ENCODE data around the gene ZNF579. TPM values are rescaled to one million over a fixed set of nuclear protein-coding genes. Genes with fewer than 3 reads are reported as not detected.

ZNF579 gene
- total and polyA plus RNA-seq, 2 of the 8 experiments (the other 6 are each of a cell fraction or from before 2014, with no cell fraction given) = 10.0 to 18.9 TPM

- CTCF ChIA-PET (ENCODE audit: partially characterized antibody) = interaction anchor here (0.6 to 2.2 kb wide), 10 partner anchors 12 to 1167 kb away, joined by 3 to 8 read pairs (median 4); partner anchors contain the start of gene CCDC106
- no peaks in the 10 kb centered on the region for H3K27me3 ChIP-seq (replicated peaks in 1 of 4; ENCODE audit: control insufficient read depth in 3 of 4, extremely low read depth in 1 of 4, insufficient read depth in 3 of 4, low read length in 3 of 4)
- no peak overlapping the region for H3K18ac ChIP-seq (ENCODE audit: extremely low read depth, low read length)
- no peak overlapping the region for H3K4me3 ChIP-seq (ENCODE audit: extremely low read depth in 1 of 4, insufficient read depth in 2 of 4, low read depth in 3 of 4, low read length in 4 of 4)
- no peak overlapping the region for H4K91ac ChIP-seq (replicated peaks; ENCODE audit: insufficient read length, low read length)
- H2AFZ ChIP-seq (ENCODE audit: low read length) = no peak overlapping the region
- no peak overlapping the region for H2BK15ac ChIP-seq (ENCODE audit: low read length)
- H3K23ac ChIP-seq (ENCODE audit: insufficient read length) = no peak overlapping the region
- no peak overlapping the region for H4K8ac ChIP-seq (ENCODE audit: extremely low read depth, insufficient read depth, low read length)
- H2BK120ac ChIP-seq (replicated peaks; ENCODE audit: low read depth, low read length) = no peak overlapping the region
- no peak overlapping the region for H3K9ac ChIP-seq (replicated peaks in 1 of 4; ENCODE audit: extremely low read depth in 1 of 4, low read depth in 3 of 4, low read length in 3 of 4)
- H3K4me1 ChIP-seq (replicated peaks in 1 of 4; ENCODE audit: control insufficient read depth in 3 of 4, insufficient read depth in 4 of 4, low read length in 3 of 4) = peaks cover 0 to 3% (median 0%) of the 10 kb centered on the region in 4 experiments; a peak in 3 of 7 replicates
- no peak overlapping the region for H2BK12ac ChIP-seq (ENCODE audit: low read depth, low read length)
- no peaks in the 10 kb centered on the region for H3K79me1 ChIP-seq (ENCODE audit: low read depth, low read length)
- H4K5ac ChIP-seq (ENCODE audit: insufficient read length, low read depth, low read length) = no peak overlapping the region
- FAIRE-seq = no peak
- H3K79me2 ChIP-seq (ENCODE audit: control insufficient read depth in 1 of 2, insufficient read depth in 2 of 2, low read length in 2 of 2) = no peaks in the 10 kb centered on the region
- H3K4me2 ChIP-seq (ENCODE audit: insufficient read depth in 1 of 2, low read depth in 2 of 2, low read length in 2 of 2) = no peak overlapping the region
- H4K20me1 ChIP-seq (replicated peaks in 1 of 2; ENCODE audit: control insufficient read depth in 1 of 2, insufficient read depth in 2 of 2, low read length in 2 of 2) = peaks cover 0 to 5% of the 10 kb centered on the region in 2 experiments
- H2BK5ac ChIP-seq (ENCODE audit: low read depth, low read length) = no peak overlapping the region
- H3K14ac ChIP-seq (ENCODE audit: insufficient read length) = no peak overlapping the region
- WGBS, 2 experiments (ENCODE audit: extremely low coverage in 1 of 2, insufficient coverage in 1 of 2, insufficient read length in 1 of 2, insufficient replicate concordance in 2 of 2, low coverage in 1 of 2, low lambda C conversion rate in 2 of 2, missing lambda C conversion rate in 1 of 2) = 87% methylated on average over 11 of the region's 11 CpGs; no CpG with 5 or more reads in 1 of the 2 experiments
- POLR2A ChIA-PET (ENCODE audit: partially characterized antibody) = interaction anchor here (1.0 to 6.8 kb wide), 7 partner anchors 9 to 141 kb away, joined by 3 to 25 read pairs (median 4); partner anchors contain the start of genes NAT14, ZNF580 and ZNF865
- H2BK20ac ChIP-seq (ENCODE audit: low read length) = no peak overlapping the region
- H3K27ac ChIP-seq (ENCODE audit: low read depth, low read length) = no peak overlapping the region
- H3K56ac ChIP-seq (replicated peaks; ENCODE audit: insufficient read length, low read depth, low read length) = no peak overlapping the region
- no peaks in the 10 kb centered on the region for H3K23me2 ChIP-seq (ENCODE audit: low read depth, low read length)
- no peak overlapping the region for H2AK5ac ChIP-seq (ENCODE audit: low read depth, low read length)
- no peaks in the 10 kb centered on the region for H3K9me3 ChIP-seq (ENCODE audit: insufficient read depth in 2 of 2, low read depth in 1 of 2, low read length in 1 of 2)
- H3K36me3 ChIP-seq (ENCODE audit: control insufficient read depth in 2 of 4, insufficient read depth in 4 of 4, low read length in 3 of 4) = peaks cover 0 to 8% (median 1%) of the 10 kb centered on the region in 4 experiments; a peak in 4 of 8 replicates
- no peak overlapping the region for H3K4ac ChIP-seq (replicated peaks; ENCODE audit: insufficient read length, low read depth, low read length)
- DNase-seq (ENCODE audit: low read depth in 1 of 2, low spot score in 2 of 2) = no peak
- TF ChIP-seq SIN3A (conservative IDR thresholded peaks at IDR 0.05 in 1 of 2, IDR thresholded peaks at IDR 0.05 in 1 of 2; ENCODE audit: low read depth in 1 of 2, low read length in 2 of 2) = no peak
- no peak for TF ChIP-seq TBP (IDR thresholded peaks at IDR 0.05; ENCODE audit: low read depth, low read length)
- no peak for TF ChIP-seq TCF12 (IDR thresholded peaks at IDR 0.05; ENCODE audit: low read depth, low read length)
- no peak for TF ChIP-seq YY1 (IDR thresholded peaks at IDR 0.05; ENCODE audit: low read depth, low read length)
Measured at GRCh38 chr19:55626350-55626749, 45.7 kb upstream of the ZNF579 start.

Measured in H1 (cell line).